ENCODE measurements around the gene WDR1.

DNA sequence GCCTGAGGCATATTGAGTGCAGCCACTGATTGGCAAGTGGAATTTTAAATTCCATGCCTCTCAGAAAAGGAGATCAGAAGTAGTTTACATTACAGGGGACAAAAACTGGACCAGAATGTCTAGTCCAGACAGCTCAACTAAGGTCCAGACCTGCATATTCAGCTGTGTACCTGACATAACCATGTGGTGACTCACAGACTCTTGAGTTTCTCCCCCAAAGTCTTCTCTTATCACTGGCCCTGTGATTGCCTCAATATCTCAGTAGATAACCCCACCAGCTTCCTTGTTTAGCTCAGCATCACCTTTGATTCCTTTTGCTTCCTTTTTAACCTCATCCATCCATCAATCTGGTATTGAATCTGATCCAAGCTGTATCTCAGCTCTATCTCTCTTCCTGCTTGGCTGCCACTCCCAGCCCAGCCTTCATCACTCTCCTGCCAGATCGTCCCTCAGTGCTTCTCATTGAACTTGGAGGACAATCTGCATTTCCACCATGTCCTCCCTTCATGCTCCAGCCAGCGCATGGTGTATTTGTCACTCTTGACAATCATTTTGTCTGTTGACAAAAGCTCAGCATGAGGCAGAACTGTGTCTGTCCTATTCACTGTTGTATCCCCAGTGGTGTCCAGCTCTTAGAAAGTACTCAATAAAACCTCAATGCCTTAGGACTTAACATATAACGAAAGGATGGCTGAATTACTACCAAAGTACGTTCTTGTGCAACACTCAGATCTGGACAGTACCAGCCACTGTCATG is 67.5 kb downstream of the WDR1 start:
- TF ChIP-seq, protein P1, sequence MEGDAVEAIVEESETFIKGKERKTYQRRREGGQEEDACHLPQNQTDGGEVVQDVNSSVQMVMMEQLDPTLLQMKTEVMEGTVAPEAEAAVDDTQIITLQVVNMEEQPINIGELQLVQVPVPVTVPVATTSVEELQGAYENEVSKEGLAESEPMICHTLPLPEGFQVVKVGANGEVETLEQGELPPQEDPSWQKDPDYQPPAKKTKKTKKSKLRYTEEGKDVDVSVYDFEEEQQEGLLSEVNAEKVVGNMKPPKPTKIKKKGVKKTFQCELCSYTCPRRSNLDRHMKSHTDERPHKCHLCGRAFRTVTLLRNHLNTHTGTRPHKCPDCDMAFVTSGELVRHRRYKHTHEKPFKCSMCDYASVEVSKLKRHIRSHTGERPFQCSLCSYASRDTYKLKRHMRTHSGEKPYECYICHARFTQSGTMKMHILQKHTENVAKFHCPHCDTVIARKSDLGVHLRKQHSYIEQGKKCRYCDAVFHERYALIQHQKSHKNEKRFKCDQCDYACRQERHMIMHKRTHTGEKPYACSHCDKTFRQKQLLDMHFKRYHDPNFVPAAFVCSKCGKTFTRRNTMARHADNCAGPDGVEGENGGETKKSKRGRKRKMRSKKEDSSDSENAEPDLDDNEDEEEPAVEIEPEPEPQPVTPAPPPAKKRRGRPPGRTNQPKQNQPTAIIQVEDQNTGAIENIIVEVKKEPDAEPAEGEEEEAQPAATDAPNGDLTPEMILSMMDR (conservative IDR thresholded peaks at IDR 0.05; ENCODE audit: low read depth, low read length), result no peak
- TF ChIP-seq EZH2 (IDR thresholded peaks at IDR 0.05; ENCODE audit: borderline replicate concordance, low read depth, low read length, poor library complexity, severe bottlenecking), result no peak
